Pancreas (tissue), 10 donors: ENCODE results near the gene EDARADD. TPM values are rescaled to one million over a fixed set of nuclear protein-coding genes. Genes with fewer than 3 reads are reported as not detected.

Experiments used
- ATAC-seq, 4 donors: fragments of 200-7000 bp; cut with Tn5 transposase; one replicate each; pipeline versions ENCODE4 v1.8.0 to v1.9.1; 2020; ENCODE audit warnings: mild to moderate bottlenecking in 4 of 4, moderate library complexity in 4 of 4
- DNase-seq, 6 donors: peaks; one replicate each; pipeline ENCODE4 v3.0.0-alpha.2; 2020
- FAIRE-seq: peaks from 2 replicates; lab custom pipeline; 2012; peaks lifted over from hg19 to GRCh38; lab: Jason Lieb, UNC
- H3K27ac ChIP-seq, 4 donors: fragments of 200-600 bp; sonication (generic); 1 replicate in 3 of 4; 2 replicates in 1 of 4; pipeline versions ENCODE4 v1.5.0 to v1.8.0; 2020
- H3K27me3 ChIP-seq, 4 donors: fragments of 200-600 bp; one replicate each; pipeline ENCODE4 v1.8.0; 2021
- H3K36me3 ChIP-seq, 3 donors: fragments of 200-600 bp; sonication (generic) in 1 of 3; one replicate each; pipeline versions ENCODE4 v1.5.0 to v1.8.0; 2020 to 2021
- H3K4me1 ChIP-seq, 3 donors: fragments of 200-600 bp; one replicate each; pipeline ENCODE4 v1.8.0; 2021
- H3K4me3 ChIP-seq, 4 donors: fragments of 200-600 bp; sonication (generic) in 2 of 4; one replicate each; pipeline versions ENCODE4 v1.5.0 to v1.8.0; 2020 to 2021
- H3K9me3 ChIP-seq, 4 donors: fragments of 200-600 bp; one replicate each; pipeline ENCODE4 v1.8.0; 2021
- CTCF ChIP-seq, 4 donors: fragments of 200-600 bp; sonication (generic) in 3 of 4; IDR thresholded peaks; one replicate each; pipeline versions ENCODE4 v1.5.0 to v1.8.0; 2021; ENCODE audit warnings: antibody characterized with exemption in 4 of 4
- WGBS, 2 donors: extraction: QIAGEN DNeasy Blood & Tissue Kit; methylation state at CpG; one replicate each; pipeline ENCODE4 v1.1.7; 2013; 5-methylcytosine and 5-hydroxymethylcytosine counted together
- intact Hi-C, 3 donors: fragments of 100-400 bp; cut with DNase I; formaldehyde crosslinking; loops; one replicate each; pipeline versions ENCODE4 v1.11.1 to v1.14.2; 2022
- polyA plus RNA-seq, 2 donors: library from polyadenylated mRNA; stranded (reverse); fragments of 200-250 nt; gene quantifications; one replicate each; pipeline ENCODE4 v1.2.3, GENCODE V29; 2013
- total RNA-seq, 6 donors: library from RNA; stranded (reverse); fragmentation: NEBNext Ultra II Directional in 4 of 6; extraction: Animal tissue kit (Norgen Biotek cat#: 25700) in 4 of 6; gene quantifications; one replicate each; pipeline versions ENCODE4 v1.2.1 to v1.2.4, GENCODE V29; 2021 to 2023
- donor health status: healthy with polysubstance abuse.
- donor health status: DM: no; HTN: no; CAD: no; lungs with moderate emphysema.
- donor health status: DM: no; HTN: no; CAD: no.
- donor health status: control.
- donor health status: control.
- donor health status: Bipolar disorder and iron deficiency.
- donor health status: DM: yes; HTN: yes; CAD: no.
- donor health status: DM: no; HTN: no; CAD: no.
- donor health status: DM: no; HTN: no; CAD: no.
- donor health status: DM: yes; HTN: yes; CAD: no.

Gene EDARADD
- total and polyA plus RNA-seq, 8 donors = 1.2 to 9.5 (median 3.0) TPM

GRCh38 chr1:236391008-236391407 is 3.1 kb upstream of the EDARADD start:
- intact Hi-C loops = no loop called here
- H3K36me3 ChIP-seq = no peaks in the 10 kb centered on the region
- H3K27ac ChIP-seq = no peak overlapping the region
- TF ChIP-seq CTCF (IDR thresholded peaks at IDR 0.05) = no peak
- peaks cover 0 to 14% (median 0%) of the 10 kb centered on the region in 3 donors for H3K4me1 ChIP-seq
- FAIRE-seq = no peak
- H3K4me3 ChIP-seq = no peak overlapping the region
- 90% methylated on average over 5 of the region's 5 CpGs for whole genome bisulfite sequencing, 2 donors
- H3K27me3 ChIP-seq = no peaks in the 10 kb centered on the region
- no peaks in the 10 kb centered on the region for H3K9me3 ChIP-seq
- DNase-seq = no peak
- ATAC-seq = no peak

DNA sequence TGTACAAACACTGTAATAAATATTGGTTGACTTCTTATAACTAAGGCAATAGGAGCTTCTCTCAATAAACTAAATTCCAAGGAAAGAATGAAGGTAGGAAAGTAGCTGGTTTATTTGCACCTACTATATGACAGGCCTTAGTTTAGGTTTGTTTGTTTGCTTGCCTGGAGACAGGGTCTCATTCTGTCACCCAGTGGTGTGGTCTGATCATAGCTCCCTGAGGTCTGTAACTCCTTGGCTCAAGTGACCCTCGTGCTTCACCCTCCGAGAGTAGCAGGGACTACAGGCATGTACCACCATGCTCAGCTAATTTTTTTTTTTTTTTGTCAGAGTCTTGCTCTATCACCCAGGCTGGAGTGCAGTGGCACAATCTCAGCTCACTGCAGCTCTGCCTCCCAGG is 1.9 kb upstream of the EDARADD start:
- no peaks in the 10 kb centered on the region for H3K36me3 ChIP-seq
- no peaks in the 10 kb centered on the region for H3K9me3 ChIP-seq
- H3K4me1 ChIP-seq = peaks cover 0 to 14% (median 0%) of the 10 kb centered on the region in 3 donors
- H3K27me3 ChIP-seq = no peaks in the 10 kb centered on the region
- DNase-seq (no peak), FAIRE-seq (no peak), ATAC-seq (no peak)
- H3K27ac ChIP-seq = no peak overlapping the region
- TF ChIP-seq CTCF (IDR thresholded peaks at IDR 0.05) = no peak
- intact Hi-C loops = no loop called here
- WGBS, 2 donors = 87 to 94% methylated on average over 2 of the region's 2 CpGs
- no peak overlapping the region for H3K4me3 ChIP-seq

DNA sequence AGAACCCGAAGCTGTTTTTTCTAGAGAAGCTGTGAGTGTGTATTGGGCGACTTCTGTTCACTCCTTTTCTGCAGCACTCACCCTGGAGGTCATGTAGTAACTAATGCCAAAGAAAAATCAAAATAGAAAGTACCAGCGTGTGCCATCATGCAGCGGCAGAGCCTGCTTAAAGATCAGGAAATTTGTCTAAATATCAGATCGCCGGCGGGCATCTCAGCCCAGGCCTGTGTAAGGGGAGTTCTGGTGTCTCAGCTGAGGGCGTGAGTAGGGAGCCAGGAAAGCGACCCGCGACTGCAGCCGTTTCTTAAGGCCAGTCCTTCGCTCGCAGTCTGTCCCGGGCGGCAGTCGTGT is 768 bp downstream of the EDARADD start:
- ATAC-seq = peak in 3 of 4 donors; percentile 49 to 58 (median 56)
- no peak for FAIRE-seq
- peak overlapping the region in 2 of 4 donors; percentile 44 to 58 for H3K27ac ChIP-seq

GRCh38 chr1:236395230-236395946 is 1.3 kb downstream of the EDARADD start:
- no peaks in the 10 kb centered on the region for H3K36me3 ChIP-seq
- WGBS, 2 donors = 0% methylated on average over 66 to 86 of the region's 86 CpGs
- H3K4me3 ChIP-seq = peak overlapping the region; percentile 64 to 96 (median 81)
- no peak for FAIRE-seq
- H3K4me1 ChIP-seq = peaks cover 0 to 9% (median 0%) of the 10 kb centered on the region in 3 donors
- H3K27me3 ChIP-seq = no peaks in the 10 kb centered on the region
- H3K27ac ChIP-seq = peak overlapping the region in 2 of 4 donors; percentile 44 to 58
- TF ChIP-seq CTCF (IDR thresholded peaks at IDR 0.05) = no peak
- ATAC-seq = peak; percentile 65 to 88 (median 81)
- DNase-seq = peak in 5 of 6 donors; percentile 22 to 78 (median 47)
- intact Hi-C loops = no loop called here
- no peaks in the 10 kb centered on the region for H3K9me3 ChIP-seq

More for the DNA sequence above, 768 bp downstream of the EDARADD start:
- Histone ChIP-seq H3K27me3 (no peaks in the 10 kb centered on the region), H3K9me3 (no peaks in the 10 kb centered on the region), H3K4me1 (peaks cover 0 to 9% (median 0%) of the 10 kb centered on the region in 3 donors), H3K36me3 (no peaks in the 10 kb centered on the region), H3K4me3 (peak overlapping the region; percentile 64 to 96 (median 81))
- 1% methylated on average over 17 of the region's 17 CpGs for WGBS, 2 donors
- no peak for TF ChIP-seq CTCF (IDR thresholded peaks at IDR 0.05)
- peak in 1 of 6 donors; percentile 27 for DNase-seq
- intact Hi-C loops = no loop called here
